HCT116 (cell line): ENCODE data around the gene ST6GAL2.

ENCODE experiments used
- CEBPB ChIP-seq: IDR thresholded peaks from 2 replicates; pipeline ENCODE4 v1.6.1; 2012; ENCODE audit warnings: low read depth
- EZH2 ChIP-seq: fragments of 200-600 bp; sonication (generic); IDR thresholded peaks from 2 replicates; pipeline ENCODE4 v1.6.1; 2017; ENCODE audit warnings: antibody characterized with exemption, mixed run types
- POLR2A ChIP-seq: IDR thresholded peaks from 2 replicates; pipeline ENCODE4 v1.7.0; 2011; ENCODE audit warnings: borderline replicate concordance; ENCODE audit not compliant: insufficient read depth, insufficient read length; ENCODE audit errors: extremely low read depth
- RAD21 ChIP-seq: IDR thresholded peaks from 2 replicates; pipeline ENCODE4 v1.6.1; 2012; ENCODE audit warnings: low read depth, mild to moderate bottlenecking
- SIN3A ChIP-seq: IDR thresholded peaks from 2 replicates; pipeline ENCODE4 v1.6.1; 2012; ENCODE audit warnings: low read depth
- SP1 ChIP-seq: IDR thresholded peaks from 2 replicates; pipeline ENCODE4 v1.6.1; 2012; ENCODE audit warnings: low read depth
- TF ChIP-seq, protein P1 (sequence below), 3 experiments: fragments of 200-600 bp in 1 of 3; sonication (generic) in 1 of 3; IDR thresholded peaks in 2 of 3; conservative IDR thresholded peaks in 1 of 3; 2 replicates each; pipeline ENCODE4 v1.5.1; 2012 to 2017; ENCODE audit warnings: low read depth in 2 of 3, low read length in 2 of 3, antibody characterized with exemption in 1 of 3, borderline replicate concordance in 1 of 3, control low read depth in 1 of 3, mild to moderate bottlenecking in 1 of 3, mixed read lengths in 1 of 3, mixed run types in 1 of 3, moderate library complexity in 1 of 3; ENCODE audit not compliant: insufficient read depth in 1 of 3
- TF ChIP-seq, protein P2 (sequence below): IDR thresholded peaks from 2 replicates; pipeline ENCODE4 v1.6.1; 2011; ENCODE audit warnings: mild to moderate bottlenecking, low read length, moderate library complexity; ENCODE audit not compliant: insufficient replicate concordance; ENCODE audit errors: extremely low read depth
- TF ChIP-seq, protein P3 (sequence below): IDR thresholded peaks from 2 replicates; pipeline ENCODE4 v1.6.1; 2012; ENCODE audit warnings: low read depth

DNA sequence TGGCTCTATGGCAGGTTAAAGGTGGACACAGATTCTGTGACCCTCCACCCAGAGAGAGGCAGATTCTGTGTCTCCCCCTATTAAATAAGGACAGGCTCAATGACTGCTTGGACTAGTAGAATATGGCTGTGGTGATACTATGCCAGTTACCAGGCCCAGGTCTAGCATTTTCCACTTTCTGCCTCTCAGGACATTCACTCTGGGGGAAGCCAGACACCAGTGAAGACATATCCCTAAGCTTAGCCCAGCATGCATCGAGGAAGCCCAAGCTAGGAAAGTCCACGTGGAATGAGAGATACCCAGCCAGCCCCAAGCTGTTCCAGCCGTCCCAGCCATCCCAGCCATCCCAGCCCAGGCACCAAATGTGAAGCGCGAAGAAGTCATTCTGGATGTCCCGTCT lies 40.3 kb downstream of the ST6GAL2 start:
- TF ChIP-seq, protein P1, sequence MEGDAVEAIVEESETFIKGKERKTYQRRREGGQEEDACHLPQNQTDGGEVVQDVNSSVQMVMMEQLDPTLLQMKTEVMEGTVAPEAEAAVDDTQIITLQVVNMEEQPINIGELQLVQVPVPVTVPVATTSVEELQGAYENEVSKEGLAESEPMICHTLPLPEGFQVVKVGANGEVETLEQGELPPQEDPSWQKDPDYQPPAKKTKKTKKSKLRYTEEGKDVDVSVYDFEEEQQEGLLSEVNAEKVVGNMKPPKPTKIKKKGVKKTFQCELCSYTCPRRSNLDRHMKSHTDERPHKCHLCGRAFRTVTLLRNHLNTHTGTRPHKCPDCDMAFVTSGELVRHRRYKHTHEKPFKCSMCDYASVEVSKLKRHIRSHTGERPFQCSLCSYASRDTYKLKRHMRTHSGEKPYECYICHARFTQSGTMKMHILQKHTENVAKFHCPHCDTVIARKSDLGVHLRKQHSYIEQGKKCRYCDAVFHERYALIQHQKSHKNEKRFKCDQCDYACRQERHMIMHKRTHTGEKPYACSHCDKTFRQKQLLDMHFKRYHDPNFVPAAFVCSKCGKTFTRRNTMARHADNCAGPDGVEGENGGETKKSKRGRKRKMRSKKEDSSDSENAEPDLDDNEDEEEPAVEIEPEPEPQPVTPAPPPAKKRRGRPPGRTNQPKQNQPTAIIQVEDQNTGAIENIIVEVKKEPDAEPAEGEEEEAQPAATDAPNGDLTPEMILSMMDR (IDR thresholded peaks at IDR 0.05 in 2 of 3, conservative IDR thresholded peaks at IDR 0.05 in 1 of 3; ENCODE audit: borderline replicate concordance in 1 of 3, insufficient read depth in 1 of 3, low read depth in 2 of 3, low read length in 2 of 3) = no peak
- TF ChIP-seq SIN3A (no peak), POLR2A (no peak), CEBPB (no peak), SP1 (no peak), EZH2 (no peak), RAD21 (no peak)
- TF ChIP-seq, protein P2, sequence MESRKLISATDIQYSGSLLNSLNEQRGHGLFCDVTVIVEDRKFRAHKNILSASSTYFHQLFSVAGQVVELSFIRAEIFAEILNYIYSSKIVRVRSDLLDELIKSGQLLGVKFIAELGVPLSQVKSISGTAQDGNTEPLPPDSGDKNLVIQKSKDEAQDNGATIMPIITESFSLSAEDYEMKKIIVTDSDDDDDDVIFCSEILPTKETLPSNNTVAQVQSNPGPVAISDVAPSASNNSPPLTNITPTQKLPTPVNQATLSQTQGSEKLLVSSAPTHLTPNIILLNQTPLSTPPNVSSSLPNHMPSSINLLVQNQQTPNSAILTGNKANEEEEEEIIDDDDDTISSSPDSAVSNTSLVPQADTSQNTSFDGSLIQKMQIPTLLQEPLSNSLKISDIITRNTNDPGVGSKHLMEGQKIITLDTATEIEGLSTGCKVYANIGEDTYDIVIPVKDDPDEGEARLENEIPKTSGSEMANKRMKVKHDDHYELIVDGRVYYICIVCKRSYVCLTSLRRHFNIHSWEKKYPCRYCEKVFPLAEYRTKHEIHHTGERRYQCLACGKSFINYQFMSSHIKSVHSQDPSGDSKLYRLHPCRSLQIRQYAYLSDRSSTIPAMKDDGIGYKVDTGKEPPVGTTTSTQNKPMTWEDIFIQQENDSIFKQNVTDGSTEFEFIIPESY = no peak
- TF ChIP-seq, protein P3, sequence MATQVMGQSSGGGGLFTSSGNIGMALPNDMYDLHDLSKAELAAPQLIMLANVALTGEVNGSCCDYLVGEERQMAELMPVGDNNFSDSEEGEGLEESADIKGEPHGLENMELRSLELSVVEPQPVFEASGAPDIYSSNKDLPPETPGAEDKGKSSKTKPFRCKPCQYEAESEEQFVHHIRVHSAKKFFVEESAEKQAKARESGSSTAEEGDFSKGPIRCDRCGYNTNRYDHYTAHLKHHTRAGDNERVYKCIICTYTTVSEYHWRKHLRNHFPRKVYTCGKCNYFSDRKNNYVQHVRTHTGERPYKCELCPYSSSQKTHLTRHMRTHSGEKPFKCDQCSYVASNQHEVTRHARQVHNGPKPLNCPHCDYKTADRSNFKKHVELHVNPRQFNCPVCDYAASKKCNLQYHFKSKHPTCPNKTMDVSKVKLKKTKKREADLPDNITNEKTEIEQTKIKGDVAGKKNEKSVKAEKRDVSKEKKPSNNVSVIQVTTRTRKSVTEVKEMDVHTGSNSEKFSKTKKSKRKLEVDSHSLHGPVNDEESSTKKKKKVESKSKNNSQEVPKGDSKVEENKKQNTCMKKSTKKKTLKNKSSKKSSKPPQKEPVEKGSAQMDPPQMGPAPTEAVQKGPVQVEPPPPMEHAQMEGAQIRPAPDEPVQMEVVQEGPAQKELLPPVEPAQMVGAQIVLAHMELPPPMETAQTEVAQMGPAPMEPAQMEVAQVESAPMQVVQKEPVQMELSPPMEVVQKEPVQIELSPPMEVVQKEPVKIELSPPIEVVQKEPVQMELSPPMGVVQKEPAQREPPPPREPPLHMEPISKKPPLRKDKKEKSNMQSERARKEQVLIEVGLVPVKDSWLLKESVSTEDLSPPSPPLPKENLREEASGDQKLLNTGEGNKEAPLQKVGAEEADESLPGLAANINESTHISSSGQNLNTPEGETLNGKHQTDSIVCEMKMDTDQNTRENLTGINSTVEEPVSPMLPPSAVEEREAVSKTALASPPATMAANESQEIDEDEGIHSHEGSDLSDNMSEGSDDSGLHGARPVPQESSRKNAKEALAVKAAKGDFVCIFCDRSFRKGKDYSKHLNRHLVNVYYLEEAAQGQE = no peak
